H9 (cell line): ENCODE results near the gene DOLPP1. TPM values are rescaled to one million over a fixed set of nuclear protein-coding genes. Genes with fewer than 3 reads are reported as not detected.

Experiments
- DNase-seq: peaks from one replicate; pipeline ENCODE4 v3.0.0-alpha.2; 2017
- H2AFZ ChIP-seq: one replicate; pipeline ENCODE4 v1.6.1; 2013; ENCODE audit warnings: mild to moderate bottlenecking, low read length, control low read depth, moderate library complexity
- H2AK5ac ChIP-seq: 2 replicates; pipeline ENCODE4 v1.6.1; 2013; ENCODE audit warnings: low read length, control low read depth, mixed read lengths; ENCODE audit not compliant: insufficient read length
- H2BK120ac ChIP-seq: one replicate; pipeline ENCODE4 v1.6.1; 2013; ENCODE audit warnings: low read depth, mild to moderate bottlenecking, low read length, control low read depth, inconsistent platforms; ENCODE audit not compliant: poor library complexity, severe bottlenecking
- H2BK12ac ChIP-seq: 2 replicates; pipeline ENCODE4 v1.6.1; 2013; ENCODE audit warnings: low read length, control low read depth, mixed read lengths, low read depth; ENCODE audit not compliant: insufficient read length
- H2BK15ac ChIP-seq: 2 replicates; pipeline ENCODE4 v1.6.1; 2013; ENCODE audit warnings: low read depth, low read length, control low read depth
- H2BK20ac ChIP-seq: one replicate; pipeline ENCODE4 v1.6.1; 2013; ENCODE audit warnings: low read depth, mild to moderate bottlenecking, low read length, control low read depth, inconsistent platforms; ENCODE audit not compliant: poor library complexity, severe bottlenecking
- H2BK5ac ChIP-seq: 2 replicates; pipeline ENCODE4 v1.6.1; 2013; ENCODE audit warnings: low read length, control low read depth, mixed read lengths; ENCODE audit not compliant: insufficient read length
- H3K14ac ChIP-seq: 2 replicates; pipeline ENCODE4 v1.6.1; 2013; ENCODE audit warnings: low read length, control low read depth; ENCODE audit not compliant: insufficient read depth
- H3K18ac ChIP-seq: 2 replicates; pipeline ENCODE4 v1.6.1; 2013; ENCODE audit warnings: low read depth, mild to moderate bottlenecking, mixed read lengths, low read length, control low read depth; ENCODE audit not compliant: insufficient read length
- H3K23ac ChIP-seq: 2 replicates; pipeline ENCODE4 v1.6.1; 2013; ENCODE audit warnings: low read length, control low read depth, mixed read lengths, low read depth; ENCODE audit not compliant: insufficient read length
- H3K23me2 ChIP-seq: 2 replicates; pipeline ENCODE4 v1.6.1; 2013; ENCODE audit warnings: low read depth, mild to moderate bottlenecking, mixed read lengths, low read length, control low read depth; ENCODE audit not compliant: insufficient read length, poor library complexity, severe bottlenecking
- H3K27ac ChIP-seq: 2 replicates; pipeline ENCODE4 v1.5.1; 2013; ENCODE audit warnings: low read length, control low read depth, mixed read lengths, low read depth; ENCODE audit not compliant: insufficient read length
- H3K27me3 ChIP-seq: 2 replicates; pipeline ENCODE4 v1.6.1; 2013; ENCODE audit warnings: low read length, control low read depth, inconsistent platforms; ENCODE audit not compliant: insufficient read depth
- H3K4ac ChIP-seq: 2 replicates; pipeline ENCODE4 v1.6.1; 2013; ENCODE audit warnings: low read depth, mild to moderate bottlenecking, control low read depth, inconsistent platforms, low read length, moderate library complexity
- H3K4me1 ChIP-seq: 2 replicates; pipeline ENCODE4 v1.6.1; 2013; ENCODE audit warnings: low read length, control low read depth, inconsistent platforms; ENCODE audit not compliant: insufficient read depth
- H3K4me2 ChIP-seq: 2 replicates; pipeline ENCODE4 v1.6.1; 2013; ENCODE audit warnings: low read length, control low read depth, mixed read lengths; ENCODE audit not compliant: insufficient read length, insufficient read depth
- H3K56ac ChIP-seq: 2 replicates; pipeline ENCODE4 v1.6.1; 2013; ENCODE audit warnings: low read depth, mild to moderate bottlenecking, mixed read lengths, low read length, control low read depth; ENCODE audit not compliant: insufficient read length
- H3K79me1 ChIP-seq: 2 replicates; pipeline ENCODE4 v1.6.1; 2013; ENCODE audit warnings: low read depth, mild to moderate bottlenecking, moderate library complexity, low read length, control low read depth, inconsistent platforms; ENCODE audit not compliant: insufficient read depth, poor library complexity, severe bottlenecking
- H3K79me2 ChIP-seq: 2 replicates; pipeline ENCODE4 v1.6.1; 2013; ENCODE audit warnings: low read length, control low read depth, inconsistent platforms; ENCODE audit not compliant: insufficient read depth
- H3K9ac ChIP-seq: 2 replicates; pipeline ENCODE4 v1.6.1; 2013; ENCODE audit warnings: low read length, control low read depth, mixed read lengths; ENCODE audit not compliant: insufficient read length; ENCODE audit errors: extremely low read depth
- H3K9me3 ChIP-seq: one replicate; pipeline ENCODE4 v1.6.1; 2013; ENCODE audit warnings: low read depth, low read length, inconsistent platforms; ENCODE audit not compliant: control insufficient read depth
- H3T11ph ChIP-seq: one replicate; pipeline ENCODE4 v1.6.1; 2013; ENCODE audit warnings: mild to moderate bottlenecking, low read length, control low read depth, inconsistent platforms
- H4K20me1 ChIP-seq: one replicate; pipeline ENCODE4 v1.6.1; 2013; ENCODE audit not compliant: control insufficient read depth, insufficient read length, insufficient read depth
- H4K5ac ChIP-seq: 2 replicates; pipeline ENCODE4 v1.6.1; 2013; ENCODE audit warnings: low read depth, mild to moderate bottlenecking, mixed read lengths, low read length, control low read depth; ENCODE audit not compliant: insufficient read length
- H4K8ac ChIP-seq: replicated peaks from 2 replicates; pipeline ENCODE4 v1.6.1; 2013; ENCODE audit warnings: low read length, control low read depth, mixed read lengths, low read depth; ENCODE audit not compliant: insufficient read length
- H4K91ac ChIP-seq: 2 replicates; pipeline ENCODE4 v1.6.1; 2013; ENCODE audit warnings: low read depth, mild to moderate bottlenecking, moderate library complexity, mixed read lengths, low read length, control low read depth; ENCODE audit not compliant: insufficient read length
- H3K27ac Mint-ChIP-seq, 3 experiments: 2 replicates in 2 of 3; 3 replicates in 1 of 3; pipeline ENCODE4 v1.8.0; 2020 to 2021; ENCODE audit warnings: mixed read lengths in 3 of 3, mild to moderate bottlenecking in 1 of 3, moderate library complexity in 1 of 3
- H3K27me3 Mint-ChIP-seq: 2 replicates; pipeline ENCODE4 v1.8.0; 2021; ENCODE audit warnings: low read depth, mild to moderate bottlenecking, moderate library complexity, mixed read lengths
- H3K36me3 Mint-ChIP-seq, 3 experiments: 2 replicates in 2 of 3; 3 replicates in 1 of 3; pipeline ENCODE4 v1.8.0; 2020 to 2021; ENCODE audit warnings: low read depth in 3 of 3, mixed read lengths in 3 of 3; ENCODE audit not compliant: insufficient read depth in 1 of 3
- H3K4me1 Mint-ChIP-seq, 2 experiments: 2 replicates each; pipeline ENCODE4 v1.8.0; 2020; ENCODE audit warnings: mixed read lengths in 2 of 2
- H3K4me3 Mint-ChIP-seq, 2 experiments: 2 replicates in 1 of 2; 3 replicates in 1 of 2; pipeline ENCODE4 v1.8.0; 2020 to 2021; ENCODE audit warnings: mild to moderate bottlenecking in 2 of 2, mixed read lengths in 2 of 2, moderate library complexity in 1 of 2
- H3K9me3 Mint-ChIP-seq, 2 experiments: 2 replicates in 1 of 2; 3 replicates in 1 of 2; pipeline ENCODE4 v1.8.0; 2020; ENCODE audit warnings: mild to moderate bottlenecking in 2 of 2, mixed read lengths in 2 of 2, moderate library complexity in 1 of 2
- WGBS: extraction: QIAGEN DNeasy Blood & Tissue Kit; methylation state at CpG from one replicate; pipeline ENCODE4 v1.1.7; 2013; ENCODE audit warnings: missing lambda C conversion rate, low lambda C conversion rate, mixed read lengths; ENCODE audit not compliant: insufficient read length; ENCODE audit errors: extremely low coverage; 5-methylcytosine and 5-hydroxymethylcytosine counted together
- total RNA-seq: library from RNA; stranded (reverse); gene quantifications from 2 replicates; pipeline ENCODE4 v1.2.1, GENCODE V29; 2021
- TF ChIP-seq, protein P1 (sequence below): fragments of 200-600 bp; sonication (generic); conservative IDR thresholded peaks from 3 replicates; pipeline ENCODE4 v1.8.0; 2021; ENCODE audit warnings: antibody characterized with exemption, mild to moderate bottlenecking

Gene DOLPP1
- total RNA-seq, 1 experiment from 2014 or later: 42.6 TPM

DNA sequence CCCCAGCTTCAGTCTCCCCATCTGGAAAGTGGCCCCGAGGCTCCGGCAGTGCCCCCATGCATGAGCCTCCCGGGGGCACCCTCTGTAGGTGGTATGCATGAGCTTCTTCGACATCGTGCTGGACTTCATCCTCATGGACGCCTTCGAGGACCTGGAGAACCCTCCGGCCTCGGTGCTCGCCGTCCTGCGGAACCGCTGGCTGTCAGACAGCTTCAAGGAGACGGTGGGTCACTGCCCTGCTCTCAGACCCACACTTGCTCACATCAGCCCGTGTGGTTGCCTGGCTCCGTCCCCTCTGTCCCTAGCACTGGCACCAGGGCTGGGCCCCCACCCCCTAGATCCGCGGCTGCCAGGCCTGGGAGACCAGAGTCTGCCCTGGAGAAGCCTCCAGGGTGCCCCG is 12.8 kb upstream of the DOLPP1 start:
- Histone ChIP-seq H3K4me1 (peaks cover 5% of the 10 kb centered on the region; the same call in 1 of the 2 replicates), H4K5ac (no peak overlapping the region), H2BK120ac (no peak overlapping the region), H3K79me1 (no peaks in the 10 kb centered on the region), H2AFZ (no peak overlapping the region), H3T11ph (no peak overlapping the region), H3K27ac (no peak overlapping the region), H3K23ac (no peak overlapping the region), H4K91ac (no peak overlapping the region), H3K4me2 (no peak overlapping the region), H3K9ac (no peak overlapping the region), H2AK5ac (no peak overlapping the region), H4K8ac (no peak overlapping the region), H2BK15ac (no peak overlapping the region), H2BK12ac (no peak overlapping the region), H3K79me2 (no peaks in the 10 kb centered on the region), H3K14ac (no peak overlapping the region), H4K20me1 (no peaks in the 10 kb centered on the region), H3K56ac (no peak overlapping the region), H3K4ac (no peak overlapping the region), H2BK20ac (no peak overlapping the region), H3K23me2 (no peaks in the 10 kb centered on the region), H3K18ac (no peak overlapping the region), H3K27me3 (no peaks in the 10 kb centered on the region), H3K9me3 (no peaks in the 10 kb centered on the region), H2BK5ac (no peak overlapping the region)
- no peak for DNase-seq
- Mint-ChIP-seq H3K4me3 (no peak overlapping the region), H3K27ac (no peak overlapping the region), H3K9me3 (no peaks in the 10 kb centered on the region), H3K4me1 (peaks cover 14 to 23% of the 10 kb centered on the region in 2 experiments), H3K27me3 (no peaks in the 10 kb centered on the region; the same call in 1 of the 2 replicates), H3K36me3 (peaks cover 19 to 43% (median 43%) of the 10 kb centered on the region in 3 experiments; a peak in 6 of 7 replicates)
- WGBS: no CpG with 5 or more reads among the region's 19 CpGs
- TF ChIP-seq, protein P1, sequence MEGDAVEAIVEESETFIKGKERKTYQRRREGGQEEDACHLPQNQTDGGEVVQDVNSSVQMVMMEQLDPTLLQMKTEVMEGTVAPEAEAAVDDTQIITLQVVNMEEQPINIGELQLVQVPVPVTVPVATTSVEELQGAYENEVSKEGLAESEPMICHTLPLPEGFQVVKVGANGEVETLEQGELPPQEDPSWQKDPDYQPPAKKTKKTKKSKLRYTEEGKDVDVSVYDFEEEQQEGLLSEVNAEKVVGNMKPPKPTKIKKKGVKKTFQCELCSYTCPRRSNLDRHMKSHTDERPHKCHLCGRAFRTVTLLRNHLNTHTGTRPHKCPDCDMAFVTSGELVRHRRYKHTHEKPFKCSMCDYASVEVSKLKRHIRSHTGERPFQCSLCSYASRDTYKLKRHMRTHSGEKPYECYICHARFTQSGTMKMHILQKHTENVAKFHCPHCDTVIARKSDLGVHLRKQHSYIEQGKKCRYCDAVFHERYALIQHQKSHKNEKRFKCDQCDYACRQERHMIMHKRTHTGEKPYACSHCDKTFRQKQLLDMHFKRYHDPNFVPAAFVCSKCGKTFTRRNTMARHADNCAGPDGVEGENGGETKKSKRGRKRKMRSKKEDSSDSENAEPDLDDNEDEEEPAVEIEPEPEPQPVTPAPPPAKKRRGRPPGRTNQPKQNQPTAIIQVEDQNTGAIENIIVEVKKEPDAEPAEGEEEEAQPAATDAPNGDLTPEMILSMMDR: no peak
